Suprapubic skin (tissue), 3 donors: ENCODE results near the gene SOHLH1.

Experiments
- POLR2AphosphoS5 ChIP-seq, 3 donors: sonication (generic); formaldehyde crosslinking; IDR thresholded peaks; one replicate each; pipeline ENCODE4 v1.6.1; 2017; ENCODE audit warnings: antibody characterized with exemption in 3 of 3
- TF ChIP-seq, protein P1 (sequence below), 2 donors: fragments of 200-600 bp in 1 of 2; fragments of 450-650 bp in 1 of 2; sonication (generic) in 1 of 2; IDR thresholded peaks; one replicate each; pipeline ENCODE4 v1.5.1; 2016 to 2019; ENCODE audit warnings: antibody characterized with exemption in 2 of 2, mild to moderate bottlenecking in 1 of 2, moderate library complexity in 1 of 2

DNA sequence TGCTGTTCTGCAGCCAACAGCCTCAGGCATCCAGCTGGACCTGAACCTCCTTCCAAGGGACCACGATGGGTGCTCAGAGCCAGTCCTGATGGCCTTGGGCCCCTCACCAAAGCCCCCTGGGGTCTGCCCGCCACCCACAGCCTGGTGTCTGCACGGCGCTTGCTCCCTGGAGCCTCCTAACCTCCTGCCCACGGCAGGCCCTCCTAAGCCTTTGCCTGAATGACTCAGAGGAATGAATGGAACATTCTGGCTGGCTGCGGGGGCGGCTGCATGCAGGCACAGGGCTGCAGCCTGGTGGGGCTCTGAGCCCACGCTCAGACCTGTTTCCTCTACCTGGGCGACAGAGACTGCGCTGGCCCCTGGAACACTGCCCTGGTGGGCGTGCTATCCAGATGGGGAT, 6.9 kb downstream of the SOHLH1 start:
- TF ChIP-seq, protein P1, sequence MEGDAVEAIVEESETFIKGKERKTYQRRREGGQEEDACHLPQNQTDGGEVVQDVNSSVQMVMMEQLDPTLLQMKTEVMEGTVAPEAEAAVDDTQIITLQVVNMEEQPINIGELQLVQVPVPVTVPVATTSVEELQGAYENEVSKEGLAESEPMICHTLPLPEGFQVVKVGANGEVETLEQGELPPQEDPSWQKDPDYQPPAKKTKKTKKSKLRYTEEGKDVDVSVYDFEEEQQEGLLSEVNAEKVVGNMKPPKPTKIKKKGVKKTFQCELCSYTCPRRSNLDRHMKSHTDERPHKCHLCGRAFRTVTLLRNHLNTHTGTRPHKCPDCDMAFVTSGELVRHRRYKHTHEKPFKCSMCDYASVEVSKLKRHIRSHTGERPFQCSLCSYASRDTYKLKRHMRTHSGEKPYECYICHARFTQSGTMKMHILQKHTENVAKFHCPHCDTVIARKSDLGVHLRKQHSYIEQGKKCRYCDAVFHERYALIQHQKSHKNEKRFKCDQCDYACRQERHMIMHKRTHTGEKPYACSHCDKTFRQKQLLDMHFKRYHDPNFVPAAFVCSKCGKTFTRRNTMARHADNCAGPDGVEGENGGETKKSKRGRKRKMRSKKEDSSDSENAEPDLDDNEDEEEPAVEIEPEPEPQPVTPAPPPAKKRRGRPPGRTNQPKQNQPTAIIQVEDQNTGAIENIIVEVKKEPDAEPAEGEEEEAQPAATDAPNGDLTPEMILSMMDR (IDR thresholded peaks at IDR 0.05): no peak
- no peak for TF ChIP-seq POLR2AphosphoS5 (IDR thresholded peaks at IDR 0.05)
